Mesendoderm (in vitro differentiated cells): ENCODE data around the gene BCL2L11.

Experiments used
- DNase-seq: peaks from one replicate; pipeline ENCODE4 v3.0.0; 2013
- H2AK5ac ChIP-seq: 2 replicates; pipeline ENCODE4 v1.6.1; 2013; ENCODE audit warnings: low read length, inconsistent platforms
- H2BK120ac ChIP-seq: 2 replicates; pipeline ENCODE4 v1.6.1; 2013; ENCODE audit warnings: low read depth, mild to moderate bottlenecking, low read length, moderate library complexity, mixed read lengths
- H2BK15ac ChIP-seq: replicated peaks from 2 replicates; pipeline ENCODE4 v1.6.1; 2013; ENCODE audit warnings: low read depth, mild to moderate bottlenecking, moderate library complexity
- H2BK5ac ChIP-seq: 2 replicates; pipeline ENCODE4 v1.6.1; 2013; ENCODE audit warnings: low read length, inconsistent platforms
- H3K18ac ChIP-seq: 2 replicates; pipeline ENCODE4 v1.6.1; 2013; ENCODE audit warnings: mild to moderate bottlenecking, low read length, mixed read lengths
- H3K23ac ChIP-seq: one replicate; pipeline ENCODE4 v1.6.1; 2013; ENCODE audit warnings: low read length
- H3K27ac ChIP-seq: 2 replicates; pipeline ENCODE4 v1.5.1; 2013; ENCODE audit warnings: low read depth, mild to moderate bottlenecking, inconsistent platforms, low read length, moderate library complexity
- H3K27me3 ChIP-seq: 2 replicates; pipeline ENCODE4 v1.6.1; 2013; ENCODE audit warnings: low read length, control low read depth, mild to moderate bottlenecking, inconsistent platforms; ENCODE audit not compliant: insufficient read depth, poor library complexity
- H3K36me3 ChIP-seq: 2 replicates; pipeline ENCODE4 v1.6.1; 2013; ENCODE audit warnings: low read length, inconsistent platforms; ENCODE audit not compliant: control insufficient read depth, insufficient read depth
- H3K4ac ChIP-seq: one replicate; pipeline ENCODE4 v1.6.1; 2013; ENCODE audit warnings: low read depth, mild to moderate bottlenecking, low read length, moderate library complexity
- H3K4me1 ChIP-seq: 2 replicates; pipeline ENCODE4 v1.6.1; 2013; ENCODE audit warnings: low read depth, low read length, inconsistent platforms; ENCODE audit not compliant: control insufficient read depth
- H3K4me2 ChIP-seq: 2 replicates; pipeline ENCODE4 v1.6.1; 2013; ENCODE audit warnings: low read length
- H3K4me3 ChIP-seq: 2 replicates; pipeline ENCODE4 v1.5.1; 2013; ENCODE audit warnings: mild to moderate bottlenecking, low read length
- H3K56ac ChIP-seq: one replicate; pipeline ENCODE4 v1.6.1; 2013; ENCODE audit warnings: low read length
- H3K79me1 ChIP-seq: 2 replicates; pipeline ENCODE4 v1.6.1; 2013; ENCODE audit warnings: low read length, inconsistent platforms
- H3K79me2 ChIP-seq: 2 replicates; pipeline ENCODE4 v1.6.1; 2013; ENCODE audit warnings: mild to moderate bottlenecking, low read length; ENCODE audit not compliant: control insufficient read depth, insufficient read depth
- H3K9ac ChIP-seq: 2 replicates; pipeline ENCODE4 v1.6.1; 2013; ENCODE audit warnings: low read length, inconsistent platforms
- H4K5ac ChIP-seq: one replicate; pipeline ENCODE4 v1.6.1; 2013; ENCODE audit warnings: low read length
- H4K8ac ChIP-seq: one replicate; pipeline ENCODE4 v1.6.1; 2013; ENCODE audit warnings: low read depth, mild to moderate bottlenecking, control low read depth, low read length, moderate library complexity
- WGBS: extraction: QIAGEN DNeasy Blood & Tissue Kit; methylation state at CpG from one replicate; pipeline ENCODE4 v1.1.7; 2013; ENCODE audit warnings: low lambda C conversion rate, missing lambda C conversion rate; ENCODE audit not compliant: insufficient coverage; ENCODE audit errors: extremely low coverage; 5-methylcytosine and 5-hydroxymethylcytosine counted together

Gene BCL2L11

GRCh38 chr2:111143107-111143842 lies 22.6 kb downstream of the BCL2L11 start:
- no peaks in the 10 kb centered on the region for H3K27me3 ChIP-seq
- no peaks in the 10 kb centered on the region for H3K36me3 ChIP-seq
- H2BK15ac ChIP-seq, result no peak overlapping the region
- H3K18ac ChIP-seq, result no peak overlapping the region
- no peaks in the 10 kb centered on the region for H3K79me2 ChIP-seq
- peaks cover 3% of the 10 kb centered on the region for H3K79me1 ChIP-seq
- no peak overlapping the region for H4K5ac ChIP-seq
- no CpG with 5 or more reads among the region's 10 CpGs for WGBS
- no peak overlapping the region for H3K56ac ChIP-seq
- no peaks in the 10 kb centered on the region for H3K4me1 ChIP-seq
- H4K8ac ChIP-seq, result no peak overlapping the region
- H3K27ac ChIP-seq, result no peak overlapping the region
- H2BK5ac ChIP-seq, result no peak overlapping the region
- no peak for DNase-seq
- H3K4me2 ChIP-seq, result no peak overlapping the region
- H3K9ac ChIP-seq, result no peak overlapping the region
- no peak overlapping the region for H3K4ac ChIP-seq
- no peak overlapping the region for H3K23ac ChIP-seq
- H2AK5ac ChIP-seq, result no peak overlapping the region
- no peak overlapping the region for H3K4me3 ChIP-seq
- H2BK120ac ChIP-seq, result no peak overlapping the region

- Histone ChIP-seq H3K36me3 (no peaks in the 10 kb centered on the region), H3K9ac (no peak overlapping the region), H3K4me1 (no peaks in the 10 kb centered on the region), H3K4me3 (no peak overlapping the region), H2BK5ac (no peak overlapping the region), H2AK5ac (no peak overlapping the region), H2BK15ac (no peak overlapping the region), H3K27ac (no peak overlapping the region), H3K79me2 (no peaks in the 10 kb centered on the region), H3K23ac (no peak overlapping the region), H2BK120ac (no peak overlapping the region), H3K4ac (no peak overlapping the region), H3K27me3 (no peaks in the 10 kb centered on the region), H3K79me1 (peaks cover 3% of the 10 kb centered on the region), H4K5ac (no peak overlapping the region), H3K56ac (no peak overlapping the region), H3K18ac (no peak overlapping the region), H3K4me2 (no peak overlapping the region), H4K8ac (no peak overlapping the region)
- no peak for DNase-seq
- WGBS, result no CpG with 5 or more reads among the region's 1 CpG
These were observed 23.1 kb downstream of the BCL2L11 start for GRCh38 chr2:111143843-111144198.

GRCh38 chr2:111145103-111145760 lies 24.5 kb downstream of the BCL2L11 start:
- Histone ChIP-seq H3K4me1 (no peaks in the 10 kb centered on the region), H3K18ac (no peak overlapping the region), H2BK120ac (no peak overlapping the region), H3K79me2 (no peaks in the 10 kb centered on the region), H3K9ac (no peak overlapping the region), H3K23ac (no peak overlapping the region), H4K8ac (no peak overlapping the region), H2BK15ac (no peak overlapping the region), H3K27ac (no peak overlapping the region), H3K4me3 (no peak overlapping the region), H2AK5ac (no peak overlapping the region), H3K4ac (no peak overlapping the region), H3K79me1 (peaks cover 2% of the 10 kb centered on the region), H3K56ac (no peak overlapping the region), H3K4me2 (no peak overlapping the region), H3K27me3 (no peaks in the 10 kb centered on the region), H3K36me3 (no peaks in the 10 kb centered on the region), H2BK5ac (no peak overlapping the region), H4K5ac (no peak overlapping the region)
- DNase-seq, result no peak
- WGBS, result no CpG with 5 or more reads among the region's 7 CpGs

GRCh38 chr2:111145951-111146350 lies 25.2 kb downstream of the BCL2L11 start:
- no peak overlapping the region for H2BK120ac ChIP-seq
- H3K27ac ChIP-seq, result no peak overlapping the region
- H3K27me3 ChIP-seq, result no peaks in the 10 kb centered on the region
- no peak overlapping the region for H3K4me3 ChIP-seq
- H4K5ac ChIP-seq, result no peak overlapping the region
- DNase-seq, result no peak
- H3K9ac ChIP-seq, result no peak overlapping the region
- no peak overlapping the region for H4K8ac ChIP-seq
- WGBS, result no CpG with 5 or more reads among the region's 2 CpGs
- H3K79me1 ChIP-seq, result no peaks in the 10 kb centered on the region
- H2AK5ac ChIP-seq, result no peak overlapping the region
- H2BK5ac ChIP-seq, result no peak overlapping the region
- no peaks in the 10 kb centered on the region for H3K4me1 ChIP-seq
- no peaks in the 10 kb centered on the region for H3K79me2 ChIP-seq
- H3K4me2 ChIP-seq, result no peak overlapping the region
- H3K56ac ChIP-seq, result no peak overlapping the region
- no peaks in the 10 kb centered on the region for H3K36me3 ChIP-seq
- no peak overlapping the region for H3K4ac ChIP-seq
- H2BK15ac ChIP-seq, result no peak overlapping the region
- H3K23ac ChIP-seq, result no peak overlapping the region
- H3K18ac ChIP-seq, result no peak overlapping the region

- Histone ChIP-seq H3K4me1 (no peaks in the 10 kb centered on the region), H3K23ac (no peak overlapping the region), H3K27me3 (no peaks in the 10 kb centered on the region), H3K36me3 (no peaks in the 10 kb centered on the region), H3K4me2 (no peak overlapping the region), H4K5ac (no peak overlapping the region), H3K9ac (no peak overlapping the region), H3K79me1 (no peaks in the 10 kb centered on the region), H4K8ac (no peak overlapping the region), H2AK5ac (no peak overlapping the region), H3K79me2 (no peaks in the 10 kb centered on the region), H2BK15ac (no peak overlapping the region), H3K4me3 (no peak overlapping the region), H2BK120ac (no peak overlapping the region), H3K27ac (no peak overlapping the region), H2BK5ac (no peak overlapping the region), H3K18ac (no peak overlapping the region), H3K56ac (no peak overlapping the region), H3K4ac (no peak overlapping the region)
- no peak for DNase-seq
- WGBS, result no CpG with 5 or more reads among the region's 3 CpGs
These were observed 27.6 kb downstream of the BCL2L11 start for GRCh38 chr2:111148225-111148873.
